Measurements from ENCODE around the gene TAF11.

- TF ChIP-seq EP300 (IDR thresholded peaks at IDR 0.05; ENCODE audit: borderline replicate concordance) (no peak), YY1 (IDR thresholded peaks at IDR 0.05; ENCODE audit: low read depth) (no peak), CEBPB (IDR thresholded peaks at IDR 0.05) (no peak), EGR1 (IDR thresholded peaks at IDR 0.05) (no peak), TEAD4 (IDR thresholded peaks at IDR 0.05) (no peak), NFIC (IDR thresholded peaks at IDR 0.05) (no peak), ZBTB7A (IDR thresholded peaks at IDR 0.05; ENCODE audit: low read depth) (no peak), REST (IDR thresholded peaks at IDR 0.05; ENCODE audit: low read depth) (no peak), FOXM1 (IDR thresholded peaks at IDR 0.05; ENCODE audit: borderline replicate concordance, low read depth) (no peak)
- TF ChIP-seq, protein P1, sequence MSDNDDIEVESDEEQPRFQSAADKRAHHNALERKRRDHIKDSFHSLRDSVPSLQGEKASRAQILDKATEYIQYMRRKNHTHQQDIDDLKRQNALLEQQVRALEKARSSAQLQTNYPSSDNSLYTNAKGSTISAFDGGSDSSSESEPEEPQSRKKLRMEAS (IDR thresholded peaks at IDR 0.05) = no peak
Observed at GRCh38 chr6:34900321-34901031, 12.6 kb upstream of the TAF11 start.

Data from Ishikawa (cell line).